ENCODE measurements around the gene PGAM5. TPM values are rescaled to one million over a fixed set of nuclear protein-coding genes. Genes with fewer than 3 reads are reported as not detected.

The PGAM5 gene
- total RNA-seq, 4 donors from 2014 or later: 22.9 to 50.7 (median 33.2) TPM

DNA sequence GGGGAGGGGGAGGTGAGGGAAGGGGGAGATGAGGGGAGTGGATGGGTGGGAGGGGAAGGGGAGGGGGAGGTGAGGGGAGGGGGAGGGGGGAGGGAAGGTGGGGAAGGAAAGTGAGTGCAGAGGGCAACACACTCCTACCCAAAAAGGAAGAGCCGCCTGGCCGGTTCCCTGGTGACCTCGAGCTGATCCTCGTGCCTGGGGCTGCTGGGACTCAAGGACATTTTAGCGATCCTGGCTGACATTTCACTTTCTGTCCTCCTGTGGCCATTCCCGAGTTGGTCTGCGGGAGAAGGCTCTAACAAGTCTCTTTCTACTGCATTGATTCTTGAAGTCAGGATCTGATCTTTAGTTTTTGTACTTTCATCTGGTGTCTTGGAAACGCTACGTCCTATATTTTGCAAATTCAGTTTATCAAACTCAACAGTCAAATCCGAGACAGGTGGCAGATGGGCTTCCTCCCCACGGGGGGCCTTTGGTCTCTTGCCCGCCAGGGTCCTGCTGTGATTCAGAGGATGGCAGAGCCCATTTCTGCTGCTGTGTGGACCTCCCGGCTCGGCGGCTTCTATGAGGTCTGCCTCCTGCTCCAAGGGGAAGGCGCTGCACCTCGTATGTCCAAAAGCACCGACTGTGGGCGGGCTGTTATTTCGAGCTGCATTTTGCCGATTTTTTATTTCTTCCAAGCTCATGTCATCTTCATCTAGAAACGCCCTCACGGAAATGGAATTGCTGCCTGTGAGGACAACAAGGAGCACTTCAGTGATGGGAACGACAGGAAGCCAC is 19.1 kb downstream of the PGAM5 start:
- H3K36me3 ChIP-seq: peaks cover 5 to 99% (median 45%) of the 10 kb centered on the region in 3 donors
- TF ChIP-seq EP300 (IDR thresholded peaks at IDR 0.05) (no peak), POLR2A (IDR thresholded peaks at IDR 0.05) (no peak)
- TF ChIP-seq, protein P1, sequence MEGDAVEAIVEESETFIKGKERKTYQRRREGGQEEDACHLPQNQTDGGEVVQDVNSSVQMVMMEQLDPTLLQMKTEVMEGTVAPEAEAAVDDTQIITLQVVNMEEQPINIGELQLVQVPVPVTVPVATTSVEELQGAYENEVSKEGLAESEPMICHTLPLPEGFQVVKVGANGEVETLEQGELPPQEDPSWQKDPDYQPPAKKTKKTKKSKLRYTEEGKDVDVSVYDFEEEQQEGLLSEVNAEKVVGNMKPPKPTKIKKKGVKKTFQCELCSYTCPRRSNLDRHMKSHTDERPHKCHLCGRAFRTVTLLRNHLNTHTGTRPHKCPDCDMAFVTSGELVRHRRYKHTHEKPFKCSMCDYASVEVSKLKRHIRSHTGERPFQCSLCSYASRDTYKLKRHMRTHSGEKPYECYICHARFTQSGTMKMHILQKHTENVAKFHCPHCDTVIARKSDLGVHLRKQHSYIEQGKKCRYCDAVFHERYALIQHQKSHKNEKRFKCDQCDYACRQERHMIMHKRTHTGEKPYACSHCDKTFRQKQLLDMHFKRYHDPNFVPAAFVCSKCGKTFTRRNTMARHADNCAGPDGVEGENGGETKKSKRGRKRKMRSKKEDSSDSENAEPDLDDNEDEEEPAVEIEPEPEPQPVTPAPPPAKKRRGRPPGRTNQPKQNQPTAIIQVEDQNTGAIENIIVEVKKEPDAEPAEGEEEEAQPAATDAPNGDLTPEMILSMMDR (IDR thresholded peaks at IDR 0.05): no peak
- 85 to 87% methylated on average over 24 of the region's 24 CpGs for WGBS, 2 donors

DNA sequence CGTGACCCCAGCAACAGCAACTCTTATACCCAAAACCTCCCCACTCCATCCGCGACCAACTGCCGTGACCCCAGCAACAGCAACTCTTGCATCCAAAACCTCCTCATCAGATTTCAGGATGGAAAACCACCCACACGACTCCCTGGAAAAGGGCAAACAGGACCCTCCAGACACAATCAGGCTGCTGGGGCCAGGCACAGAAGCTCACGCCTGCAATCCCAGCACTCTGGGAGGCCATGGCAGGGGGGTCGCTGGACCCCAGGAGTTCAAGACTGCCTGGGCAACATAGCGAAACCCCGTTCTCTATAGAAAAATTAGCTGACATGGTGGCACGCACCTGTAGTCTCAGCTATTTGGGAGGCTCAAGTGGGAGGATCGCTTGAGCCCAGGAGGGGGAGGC is 19.7 kb downstream of the PGAM5 start:
- Histone ChIP-seq H3K9me3 (no peaks in the 10 kb centered on the region), H3K4me1 (no peaks in the 10 kb centered on the region), H3K27me3 (no peaks in the 10 kb centered on the region), H3K27ac (no peak overlapping the region), H3K36me3 (peaks cover 5 to 99% (median 48%) of the 10 kb centered on the region in 3 donors), H3K4me3 (no peak overlapping the region)
- 87 to 95% methylated on average over 7 to 11 of the region's 11 CpGs for WGBS, 2 donors
- TF ChIP-seq POLR2A (IDR thresholded peaks at IDR 0.05): no peak
- TF ChIP-seq, protein P1 (IDR thresholded peaks at IDR 0.05): no peak
- TF ChIP-seq EP300 (IDR thresholded peaks at IDR 0.05): no peak
- no peak for DNase-seq (ENCODE audit: low spot score in 2 of 2)

More for the DNA sequence above, 19.1 kb downstream of the PGAM5 start:
- no peak overlapping the region for H3K27ac ChIP-seq
- no peaks in the 10 kb centered on the region for H3K27me3 ChIP-seq
- no peak overlapping the region for H3K4me3 ChIP-seq
- no peaks in the 10 kb centered on the region for H3K9me3 ChIP-seq
- DNase-seq (ENCODE audit: low spot score in 2 of 2): no peak
- no peaks in the 10 kb centered on the region for H3K4me1 ChIP-seq

DNA sequence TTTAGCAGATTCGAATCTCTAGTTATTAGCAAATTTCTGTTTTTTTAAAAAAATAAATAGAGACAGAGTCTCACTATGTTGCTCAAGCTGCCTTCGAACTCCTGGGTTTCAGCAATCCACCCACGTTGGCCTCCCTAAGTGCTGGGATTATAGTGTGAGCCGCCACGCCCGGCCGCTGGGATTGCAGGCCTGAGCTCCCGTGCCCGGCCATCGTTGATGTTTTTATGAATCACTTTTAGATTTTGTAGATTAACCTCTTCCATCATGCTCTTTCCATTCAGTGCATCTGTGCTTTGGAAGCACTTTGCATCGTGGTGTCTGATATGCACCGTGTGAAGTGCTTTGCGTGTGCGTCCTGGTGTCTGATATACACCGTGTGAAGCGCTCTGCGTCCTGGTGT is 20.9 kb downstream of the PGAM5 start:
- no peak overlapping the region for H3K27ac ChIP-seq
- no peaks in the 10 kb centered on the region for H3K4me1 ChIP-seq
- WGBS, 2 donors: 85 to 89% methylated on average over 17 of the region's 17 CpGs
- no peak overlapping the region for H3K4me3 ChIP-seq
- H3K27me3 ChIP-seq: no peaks in the 10 kb centered on the region
- TF ChIP-seq POLR2A (IDR thresholded peaks at IDR 0.05) (no peak), EP300 (IDR thresholded peaks at IDR 0.05) (no peak)
- TF ChIP-seq, protein P1 (IDR thresholded peaks at IDR 0.05): no peak
- H3K9me3 ChIP-seq: no peaks in the 10 kb centered on the region
- DNase-seq (ENCODE audit: low spot score in 2 of 2): no peak
- peaks cover 5 to 99% (median 51%) of the 10 kb centered on the region in 3 donors for H3K36me3 ChIP-seq

- 74 to 78% methylated on average over 10 of the region's 10 CpGs for WGBS, 2 donors
- peaks cover 2 to 100% (median 44%) of the 10 kb centered on the region in 3 donors for H3K36me3 ChIP-seq
Measured at GRCh38 chr12:132734206-132734605, 23.6 kb downstream of the PGAM5 start.

DNA sequence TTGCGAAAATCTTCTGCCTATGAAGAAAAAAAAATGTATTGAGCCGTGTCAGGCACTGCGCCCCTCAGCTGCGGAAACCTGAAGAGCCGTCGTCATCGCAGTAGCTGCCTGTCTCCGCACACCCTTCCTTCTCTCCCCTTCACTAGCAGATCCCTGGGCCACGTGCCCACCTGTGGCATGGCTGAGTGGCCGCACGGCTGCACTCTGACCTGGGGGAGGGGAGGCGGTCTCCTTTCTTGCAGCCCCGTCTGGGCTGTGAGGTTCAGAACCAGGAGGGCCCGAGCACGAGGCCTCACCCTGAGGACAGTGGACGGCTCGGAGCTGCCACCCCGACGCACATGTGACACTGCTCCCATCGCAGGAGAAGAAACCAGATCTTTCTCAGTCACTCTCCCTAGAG is 24.9 kb downstream of the PGAM5 start:
- no peaks in the 10 kb centered on the region for H3K4me1 ChIP-seq
- no peaks in the 10 kb centered on the region for H3K27me3 ChIP-seq
- TF ChIP-seq EP300 (IDR thresholded peaks at IDR 0.05) (no peak), POLR2A (IDR thresholded peaks at IDR 0.05) (no peak)
- TF ChIP-seq, protein P1 (IDR thresholded peaks at IDR 0.05): no peak
- DNase-seq (ENCODE audit: low spot score in 2 of 2): no peak
- no peak overlapping the region for H3K4me3 ChIP-seq
- H3K36me3 ChIP-seq: peaks cover 3 to 100% (median 53%) of the 10 kb centered on the region in 3 donors
- no peaks in the 10 kb centered on the region for H3K9me3 ChIP-seq
- H3K27ac ChIP-seq: no peak overlapping the region
- 88 to 93% methylated on average over 20 of the region's 20 CpGs for WGBS, 2 donors

More at GRCh38 chr12:132734206-132734605, 23.6 kb downstream of the PGAM5 start:
- TF ChIP-seq, protein P1 (IDR thresholded peaks at IDR 0.05): no peak
- TF ChIP-seq EP300 (IDR thresholded peaks at IDR 0.05) (no peak), POLR2A (IDR thresholded peaks at IDR 0.05) (no peak)
- no peaks in the 10 kb centered on the region for H3K4me1 ChIP-seq
- no peaks in the 10 kb centered on the region for H3K9me3 ChIP-seq
- no peak overlapping the region for H3K4me3 ChIP-seq
- no peak overlapping the region for H3K27ac ChIP-seq
- no peak for DNase-seq (ENCODE audit: low spot score in 2 of 2)
- no peaks in the 10 kb centered on the region for H3K27me3 ChIP-seq
